T-helper 1 cell treated with Interleukin-12 subunit alpha and Interleukin-12 subunit beta and Interleukin-4 antibody, amounts not matched to agents 30 μg/mL and 1 μg/mL, for 36 hours (primary cell): ENCODE measurements around the gene ERVK3-1.

ENCODE experiments used
- H3K27ac Mint-ChIP-seq: one replicate; pipeline ENCODE4 v1.8.0; 2021; ENCODE audit warnings: mild to moderate bottlenecking, mixed read lengths
- H3K27me3 Mint-ChIP-seq: one replicate; pipeline ENCODE4 v1.8.0; 2021; ENCODE audit warnings: low read depth, mixed read lengths
- H3K36me3 Mint-ChIP-seq: one replicate; pipeline ENCODE4 v1.8.0; 2021; ENCODE audit warnings: low read depth, mixed read lengths
- H3K4me1 Mint-ChIP-seq: one replicate; pipeline ENCODE4 v1.8.0; 2021; ENCODE audit warnings: low read depth, mixed read lengths
- H3K4me3 Mint-ChIP-seq: one replicate; pipeline ENCODE4 v1.8.0; 2021; ENCODE audit warnings: mild to moderate bottlenecking, moderate library complexity, mixed read lengths
- H3K9me3 Mint-ChIP-seq: one replicate; pipeline ENCODE4 v1.8.0; 2021; ENCODE audit warnings: mixed read lengths

ERVK3-1 gene

DNA sequence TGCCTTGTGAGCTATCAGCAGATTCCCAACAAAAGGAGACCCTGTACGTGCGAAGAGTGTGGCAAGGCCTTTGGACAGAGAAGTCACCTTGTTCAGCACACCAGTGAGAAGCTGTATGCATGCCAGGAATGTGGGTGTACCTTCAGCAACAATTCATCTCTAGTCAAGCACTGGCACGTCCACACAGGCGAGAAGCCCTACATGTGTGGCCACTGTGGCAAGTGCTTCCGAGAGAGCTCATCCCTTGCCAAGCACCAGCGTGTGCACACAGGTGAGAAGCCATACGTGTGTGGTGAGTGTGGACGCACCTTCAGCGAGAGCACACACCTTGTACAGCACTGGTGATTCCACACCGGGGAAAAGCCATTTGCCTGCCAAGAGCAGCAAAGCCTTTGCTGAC is 14.1 kb downstream of the ERVK3-1 start:
- H3K4me1 Mint-ChIP-seq, result peaks cover 6% of the 10 kb centered on the region
- H3K9me3 Mint-ChIP-seq, result no peaks in the 10 kb centered on the region
- no peaks in the 10 kb centered on the region for H3K27me3 Mint-ChIP-seq
- H3K4me3 Mint-ChIP-seq, result no peak overlapping the region
- H3K27ac Mint-ChIP-seq, result no peak overlapping the region
- peaks cover 22% of the 10 kb centered on the region for H3K36me3 Mint-ChIP-seq

DNA sequence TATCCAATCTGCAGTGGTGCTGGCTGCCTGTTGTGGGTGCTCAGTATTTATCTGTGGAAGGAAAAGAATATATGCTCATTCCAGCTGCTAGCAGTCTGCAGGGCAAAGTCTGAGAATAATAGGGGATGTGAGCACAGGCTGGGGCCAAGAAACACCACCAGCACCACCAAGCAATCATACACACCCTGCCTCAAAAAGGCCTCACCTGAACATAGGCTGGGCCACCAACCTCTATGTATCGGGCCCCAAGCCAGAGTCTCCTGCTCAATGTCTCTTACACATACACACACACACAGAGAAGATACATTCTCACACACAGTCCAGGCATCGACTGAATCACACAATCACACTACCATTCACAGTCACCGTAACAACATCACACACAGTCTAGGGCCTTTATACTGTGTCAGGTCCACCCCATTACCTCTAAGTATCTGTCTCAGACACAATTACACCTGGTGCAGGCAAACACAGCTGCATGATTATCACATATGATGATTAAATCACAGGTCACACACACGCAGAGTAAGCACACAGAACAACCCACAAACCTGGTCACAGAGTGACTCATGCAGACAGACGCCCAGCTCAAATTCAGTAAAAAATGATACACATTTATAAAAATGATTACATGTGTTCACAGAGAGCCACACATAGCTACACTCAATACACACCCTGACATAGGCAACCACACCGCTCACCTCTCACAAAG is 20.3 kb downstream of the ERVK3-1 start:
- H3K9me3 Mint-ChIP-seq, result no peaks in the 10 kb centered on the region
- H3K27ac Mint-ChIP-seq, result no peak overlapping the region
- no peak overlapping the region for H3K4me3 Mint-ChIP-seq
- H3K36me3 Mint-ChIP-seq, result peaks cover 8% of the 10 kb centered on the region
- peaks cover 12% of the 10 kb centered on the region for H3K4me1 Mint-ChIP-seq
- no peaks in the 10 kb centered on the region for H3K27me3 Mint-ChIP-seq

DNA sequence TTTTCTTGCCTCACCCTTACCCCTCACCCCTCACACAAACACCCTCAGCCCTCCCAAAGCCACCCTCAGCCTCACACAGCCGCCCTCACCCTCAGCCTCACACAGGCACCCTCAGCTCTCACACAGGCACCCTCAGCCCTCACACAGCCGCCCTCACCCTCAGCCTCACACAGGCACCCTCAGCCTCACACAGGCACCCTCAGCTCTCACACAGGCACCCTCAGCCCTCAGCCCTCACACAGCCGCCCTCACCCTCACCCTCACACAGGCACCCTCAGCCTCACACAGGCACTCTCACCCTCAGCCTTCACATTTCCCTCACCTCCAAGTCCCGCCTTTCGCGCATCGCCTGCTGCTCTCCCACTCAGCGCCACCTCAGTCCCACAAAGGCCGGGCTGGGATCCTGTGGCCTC is 21.3 kb downstream of the ERVK3-1 start:
- Mint-ChIP-seq H3K27ac (no peak overlapping the region), H3K4me1 (peaks cover 12% of the 10 kb centered on the region), H3K9me3 (no peaks in the 10 kb centered on the region), H3K36me3 (peaks cover 8% of the 10 kb centered on the region), H3K27me3 (no peaks in the 10 kb centered on the region), H3K4me3 (no peak overlapping the region)

DNA sequence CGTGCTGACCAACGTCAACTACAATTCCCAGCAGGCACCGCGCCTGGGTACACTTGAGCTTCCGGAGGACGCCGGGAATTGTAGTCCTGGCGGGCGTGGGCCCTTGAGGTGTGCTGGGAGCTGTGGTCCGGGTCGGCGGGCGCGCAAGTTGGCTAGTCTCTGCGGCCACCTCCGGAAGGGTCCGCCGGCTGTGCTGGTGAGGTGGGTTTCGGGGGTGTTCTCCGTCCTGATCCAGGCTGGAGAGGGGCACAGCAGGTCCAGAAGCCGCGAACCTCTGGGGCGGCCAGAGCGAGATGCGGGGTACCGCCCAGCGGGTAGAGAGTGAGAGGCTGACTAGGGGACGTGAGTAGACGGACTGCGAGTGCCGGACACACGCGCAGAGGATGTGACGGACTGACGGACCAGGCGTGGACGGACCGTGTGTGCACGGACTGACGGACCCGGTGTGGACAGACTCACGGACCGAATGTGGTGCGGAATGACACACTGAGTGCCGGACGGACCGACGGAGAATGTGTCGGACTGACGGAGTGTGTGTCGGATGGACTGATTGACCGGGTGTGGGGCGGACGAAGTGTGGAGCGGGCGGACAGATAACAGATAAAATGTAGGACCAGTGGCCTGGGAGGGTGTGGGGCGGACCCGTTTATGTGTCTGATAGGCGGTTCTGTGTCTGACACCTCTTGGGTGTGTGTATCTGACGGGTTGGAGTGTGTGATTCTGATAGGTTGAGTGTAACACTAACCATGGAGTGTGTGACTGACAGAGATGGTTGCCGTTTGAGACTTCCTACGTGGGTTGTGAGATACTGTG is 21.9 kb downstream of the ERVK3-1 start, which contains the start of gene ZSCAN22:
TSS of gene ZSCAN22 (plus strand) at position 81 of the 813 bp plus-strand sequence. CDS start 7,809 bp downstream, outside the sequence.
- Mint-ChIP-seq H3K4me1 (peaks cover 12% of the 10 kb centered on the region), H3K27ac (no peak within 1 kb of the TSS), H3K27me3 (no peaks in the 10 kb centered on the region), H3K4me3 (no peak within 1 kb of the TSS), H3K9me3 (no peaks in the 10 kb centered on the region), H3K36me3 (peaks cover 8% of the 10 kb centered on the region)

DNA sequence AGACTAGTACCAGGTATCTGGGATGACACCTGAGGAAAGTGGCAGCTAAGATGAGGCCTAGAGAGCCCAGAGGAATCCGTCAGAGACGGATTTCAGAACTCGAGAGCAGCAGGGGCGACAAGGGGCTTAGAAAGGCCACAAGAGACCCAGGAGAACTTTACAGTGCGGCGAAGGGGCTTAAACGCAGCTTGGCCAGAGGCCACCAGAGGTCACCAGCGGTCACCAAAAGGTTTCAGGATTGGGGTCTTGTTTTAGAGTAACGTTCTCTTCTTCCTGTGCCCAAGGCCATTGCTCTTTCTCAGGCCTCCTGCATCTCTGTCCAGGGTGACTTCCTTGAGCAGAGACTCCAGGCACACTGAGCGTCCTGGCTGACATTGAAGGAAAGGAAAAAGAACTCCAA is 23.8 kb downstream of the ERVK3-1 start:
- Mint-ChIP-seq H3K4me1 (peaks cover 10% of the 10 kb centered on the region), H3K9me3 (no peaks in the 10 kb centered on the region), H3K36me3 (no peaks in the 10 kb centered on the region), H3K27ac (no peak overlapping the region), H3K4me3 (no peak overlapping the region), H3K27me3 (no peaks in the 10 kb centered on the region)

DNA sequence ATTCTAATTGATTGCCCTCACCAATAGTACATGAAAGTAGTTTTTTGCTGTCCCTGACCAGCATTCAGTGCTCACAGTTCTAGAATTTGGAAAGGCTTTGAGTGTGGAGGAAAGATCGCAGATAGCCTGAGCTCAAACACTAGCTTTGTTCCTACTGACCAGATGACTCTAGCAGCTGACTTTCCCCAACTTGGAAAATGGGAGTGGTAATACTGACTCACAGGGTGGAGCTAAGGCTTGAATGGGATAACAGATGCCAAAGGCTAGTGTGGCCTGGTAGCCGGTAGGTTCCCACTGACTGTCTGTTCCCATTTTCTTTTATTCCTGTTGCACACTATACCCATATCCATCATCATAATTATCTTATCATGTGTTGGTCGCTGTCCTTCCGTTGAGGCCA is 25.3 kb downstream of the ERVK3-1 start:
- H3K9me3 Mint-ChIP-seq, result no peaks in the 10 kb centered on the region
- H3K4me3 Mint-ChIP-seq, result no peak overlapping the region
- peaks cover 10% of the 10 kb centered on the region for H3K4me1 Mint-ChIP-seq
- H3K36me3 Mint-ChIP-seq, result peaks cover 5% of the 10 kb centered on the region
- H3K27me3 Mint-ChIP-seq, result no peaks in the 10 kb centered on the region
- no peak overlapping the region for H3K27ac Mint-ChIP-seq

DNA sequence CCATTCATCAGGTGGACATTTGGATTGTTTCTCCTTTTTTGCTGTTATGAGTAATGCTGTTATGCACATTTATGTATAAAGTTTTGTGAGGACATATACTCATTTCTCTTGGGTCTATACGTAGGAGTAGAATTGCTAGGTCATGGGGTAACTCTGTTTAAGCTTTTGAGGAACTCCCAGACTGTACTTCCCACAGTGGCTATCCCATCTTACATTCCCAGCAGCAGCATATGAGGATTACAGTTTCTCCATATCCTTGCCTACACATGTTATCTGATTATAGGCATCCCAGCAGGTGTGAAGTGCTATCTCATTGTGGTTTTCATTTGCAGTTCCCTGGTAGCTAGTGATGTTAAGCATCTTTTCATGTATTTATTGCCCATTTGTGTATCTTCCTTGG is 27.5 kb downstream of the ERVK3-1 start:
- H3K27ac Mint-ChIP-seq, result no peak overlapping the region
- H3K9me3 Mint-ChIP-seq, result no peaks in the 10 kb centered on the region

DNA sequence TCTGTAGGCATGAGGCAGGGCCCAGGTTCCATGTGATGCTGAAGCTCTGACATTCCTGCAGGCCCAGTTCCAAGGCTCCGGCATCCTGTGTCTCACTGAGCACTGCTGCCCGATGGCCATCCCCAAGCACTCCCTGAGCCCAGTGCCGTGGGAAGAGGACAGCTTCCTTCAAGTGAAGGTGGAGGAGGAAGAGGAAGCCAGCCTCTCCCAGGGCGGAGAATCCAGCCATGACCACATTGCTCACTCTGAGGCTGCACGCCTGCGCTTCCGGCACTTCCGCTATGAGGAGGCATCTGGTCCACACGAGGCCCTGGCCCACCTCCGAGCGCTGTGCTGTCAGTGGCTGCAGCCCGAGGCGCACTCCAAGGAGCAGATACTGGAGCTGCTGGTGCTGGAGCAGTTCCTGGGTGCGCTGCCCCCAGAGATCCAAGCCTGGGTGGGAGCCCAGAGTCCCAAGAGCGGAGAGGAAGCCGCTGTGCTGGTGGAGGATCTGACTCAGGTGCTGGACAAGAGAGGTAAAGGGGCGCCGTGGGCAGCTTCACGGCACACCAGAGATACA is 29.6 kb downstream of the ERVK3-1 start:
- Mint-ChIP-seq H3K27me3 (no peaks in the 10 kb centered on the region), H3K27ac (no peak overlapping the region), H3K9me3 (peaks cover 8% of the 10 kb centered on the region), H3K36me3 (peaks cover 31% of the 10 kb centered on the region), H3K4me3 (no peak overlapping the region), H3K4me1 (peaks cover 4% of the 10 kb centered on the region)

More for the DNA sequence above, 27.5 kb downstream of the ERVK3-1 start:
- H3K27me3 Mint-ChIP-seq, result no peaks in the 10 kb centered on the region
- peaks cover 13% of the 10 kb centered on the region for H3K36me3 Mint-ChIP-seq
- peaks cover 10% of the 10 kb centered on the region for H3K4me1 Mint-ChIP-seq
- H3K4me3 Mint-ChIP-seq, result no peak overlapping the region

DNA sequence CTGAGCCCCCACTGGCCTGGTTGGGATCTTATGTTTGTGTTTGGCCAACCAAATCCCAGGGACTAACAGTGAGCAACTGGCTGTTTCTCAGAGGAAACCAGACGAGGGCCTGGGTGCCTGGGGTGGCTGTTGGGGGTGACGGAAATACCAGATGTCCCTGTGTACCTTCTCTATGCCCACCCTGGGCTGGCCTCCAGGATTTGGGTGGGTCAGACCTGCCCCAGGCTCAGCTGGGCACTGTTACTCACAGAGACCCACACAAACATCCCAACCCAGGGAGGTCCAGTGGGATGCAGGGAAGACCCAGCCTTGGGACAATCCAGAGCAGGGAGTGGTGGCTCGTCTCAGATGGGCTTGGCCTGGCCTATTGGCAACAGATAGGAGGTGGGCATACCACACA is 30.5 kb downstream of the ERVK3-1 start:
- no peak overlapping the region for H3K27ac Mint-ChIP-seq
- H3K27me3 Mint-ChIP-seq, result no peaks in the 10 kb centered on the region
- peaks cover 7% of the 10 kb centered on the region for H3K4me1 Mint-ChIP-seq
- peaks cover 36% of the 10 kb centered on the region for H3K36me3 Mint-ChIP-seq
- peaks cover 12% of the 10 kb centered on the region for H3K9me3 Mint-ChIP-seq
- H3K4me3 Mint-ChIP-seq, result no peak overlapping the region

DNA sequence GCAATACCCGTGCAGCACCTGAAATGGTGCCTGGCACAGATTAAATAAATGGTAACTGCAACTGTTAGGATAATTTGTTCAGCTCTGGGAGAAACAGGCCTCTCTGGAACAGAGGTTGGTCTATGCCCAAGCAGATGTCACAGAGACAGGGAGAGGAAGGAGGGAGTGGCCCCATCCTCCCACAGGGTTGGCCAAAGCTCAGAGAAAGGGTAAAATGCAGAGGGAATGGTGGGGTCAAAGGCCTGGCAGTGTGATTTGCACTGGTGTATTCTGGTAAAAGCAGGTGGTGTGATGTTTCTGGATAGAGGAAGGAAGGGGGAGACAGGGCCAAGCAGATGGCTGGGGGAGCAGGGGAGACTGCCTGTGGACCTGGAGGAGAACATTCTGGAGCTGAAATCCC is 31.0 kb downstream of the ERVK3-1 start:
- Mint-ChIP-seq H3K27me3 (no peaks in the 10 kb centered on the region), H3K27ac (no peak overlapping the region), H3K4me1 (peaks cover 7% of the 10 kb centered on the region), H3K4me3 (no peak overlapping the region), H3K9me3 (peaks cover 12% of the 10 kb centered on the region), H3K36me3 (peaks cover 41% of the 10 kb centered on the region)

DNA sequence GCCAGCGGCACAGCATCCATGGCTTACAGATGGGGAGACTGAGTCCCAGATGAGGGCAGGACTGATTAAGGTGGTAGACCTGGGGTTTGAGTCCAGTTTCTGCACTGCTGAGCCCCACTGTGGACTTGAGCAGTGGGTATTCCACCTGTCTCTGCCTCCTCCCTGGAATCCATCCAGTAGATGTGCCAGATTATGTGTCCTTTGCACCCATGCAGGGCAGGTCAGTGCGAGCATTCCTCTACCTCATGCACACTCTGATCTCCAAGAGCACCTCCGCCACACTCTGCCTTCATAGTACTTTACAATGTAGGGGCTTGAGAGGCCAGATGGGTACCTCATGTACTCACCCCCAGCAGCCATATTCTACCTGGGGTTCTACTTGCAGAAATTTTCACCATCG is 31.6 kb downstream of the ERVK3-1 start:
- peaks cover 12% of the 10 kb centered on the region for H3K9me3 Mint-ChIP-seq
- H3K27ac Mint-ChIP-seq, result no peak overlapping the region
- H3K4me1 Mint-ChIP-seq, result peaks cover 7% of the 10 kb centered on the region
- peaks cover 44% of the 10 kb centered on the region for H3K36me3 Mint-ChIP-seq
- H3K4me3 Mint-ChIP-seq, result no peak overlapping the region
- H3K27me3 Mint-ChIP-seq, result no peaks in the 10 kb centered on the region

DNA sequence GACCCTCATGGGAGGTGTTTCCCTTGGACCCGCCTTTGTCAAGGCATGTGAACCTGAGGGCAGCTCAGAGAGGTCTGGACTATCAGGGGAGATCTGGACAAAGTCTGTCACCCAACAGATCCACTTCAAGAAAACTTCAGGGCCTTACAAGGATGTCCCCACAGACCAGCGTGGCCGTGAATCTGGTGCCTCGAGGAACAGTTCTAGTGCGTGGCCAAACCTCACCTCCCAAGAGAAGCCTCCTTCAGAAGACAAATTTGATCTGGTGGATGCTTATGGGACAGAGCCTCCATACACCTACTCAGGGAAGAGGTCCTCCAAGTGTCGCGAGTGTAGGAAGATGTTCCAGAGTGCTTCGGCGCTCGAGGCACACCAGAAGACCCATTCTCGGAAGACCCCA is 33.2 kb downstream of the ERVK3-1 start:
- H3K4me1 Mint-ChIP-seq, result peaks cover 4% of the 10 kb centered on the region
- H3K27ac Mint-ChIP-seq, result no peak overlapping the region
- peaks cover 48% of the 10 kb centered on the region for H3K36me3 Mint-ChIP-seq
- peaks cover 16% of the 10 kb centered on the region for H3K9me3 Mint-ChIP-seq
- no peaks in the 10 kb centered on the region for H3K27me3 Mint-ChIP-seq
- H3K4me3 Mint-ChIP-seq, result no peak overlapping the region

DNA sequence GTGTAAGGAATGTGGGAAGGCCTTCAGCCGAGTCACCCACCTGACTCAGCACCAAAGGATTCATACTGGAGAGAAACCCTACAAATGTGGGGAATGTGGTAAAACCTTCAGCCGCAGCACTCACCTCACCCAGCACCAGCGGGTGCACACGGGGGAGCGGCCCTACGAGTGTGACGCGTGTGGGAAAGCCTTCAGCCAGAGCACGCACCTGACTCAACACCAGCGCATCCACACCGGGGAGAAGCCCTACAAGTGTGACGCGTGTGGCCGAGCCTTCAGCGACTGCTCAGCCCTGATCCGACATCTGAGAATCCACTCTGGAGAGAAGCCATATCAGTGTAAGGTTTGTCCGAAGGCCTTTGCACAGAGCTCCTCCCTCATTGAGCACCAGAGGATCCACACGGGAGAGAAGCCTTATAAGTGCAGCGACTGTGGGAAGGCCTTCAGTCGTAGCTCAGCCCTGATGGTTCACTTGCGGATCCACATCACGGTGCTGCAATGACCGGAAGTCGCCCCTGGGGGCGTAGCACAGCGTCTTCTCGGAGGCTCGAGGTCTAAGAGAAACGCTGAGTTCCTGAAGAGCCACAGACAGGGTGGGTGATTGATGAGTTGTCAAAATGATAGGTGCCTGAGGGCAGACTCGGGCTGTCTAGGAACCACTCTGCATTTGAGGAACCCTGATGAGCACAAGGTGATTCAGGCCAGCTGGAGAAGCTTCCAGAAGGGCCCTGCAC is 33.8 kb downstream of the ERVK3-1 start:
- Mint-ChIP-seq H3K4me1 (peaks cover 6% of the 10 kb centered on the region), H3K27ac (no peak overlapping the region), H3K36me3 (peaks cover 48% of the 10 kb centered on the region), H3K9me3 (peaks cover 16% of the 10 kb centered on the region), H3K4me3 (no peak overlapping the region), H3K27me3 (no peaks in the 10 kb centered on the region)

DNA sequence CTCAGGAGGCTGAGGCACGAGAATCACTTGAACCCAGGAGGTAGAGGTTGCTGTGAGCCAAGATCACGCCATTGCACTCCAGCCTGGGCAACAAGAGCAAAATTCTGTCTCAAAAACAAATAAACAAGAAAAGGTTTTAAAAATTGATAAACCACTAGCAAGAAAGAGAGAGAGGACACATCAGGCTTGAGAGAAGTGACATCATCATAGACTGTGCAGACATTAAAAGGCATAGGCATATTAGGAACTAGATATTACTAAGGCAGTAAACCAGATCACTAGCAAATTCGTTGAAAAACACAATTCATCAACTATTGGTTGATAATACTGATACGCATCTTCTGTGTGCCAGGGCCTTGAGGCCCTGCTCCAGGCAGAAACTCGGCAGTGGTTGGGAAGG is 40.4 kb downstream of the ERVK3-1 start:
- peaks cover 17% of the 10 kb centered on the region for H3K4me1 Mint-ChIP-seq
- peak overlapping the region; percentile 68 for H3K4me3 Mint-ChIP-seq
- H3K27ac Mint-ChIP-seq, result no peak overlapping the region
- H3K36me3 Mint-ChIP-seq, result peaks cover 17% of the 10 kb centered on the region
- peaks cover 4% of the 10 kb centered on the region for H3K9me3 Mint-ChIP-seq
- no peaks in the 10 kb centered on the region for H3K27me3 Mint-ChIP-seq
